HG03469 (cell line): Measurements from ENCODE around the gene VAV2.

Experiments used
- ATAC-seq: cut with Tn5 transposase; IDR thresholded peaks from one replicate; pipeline ENCODE4 v1.9.1; 2021; ENCODE audit warnings: mild to moderate bottlenecking, moderate library complexity, moderate number of reproducible peaks; ENCODE audit not compliant: unreplicated experiment

Gene VAV2

DNA sequence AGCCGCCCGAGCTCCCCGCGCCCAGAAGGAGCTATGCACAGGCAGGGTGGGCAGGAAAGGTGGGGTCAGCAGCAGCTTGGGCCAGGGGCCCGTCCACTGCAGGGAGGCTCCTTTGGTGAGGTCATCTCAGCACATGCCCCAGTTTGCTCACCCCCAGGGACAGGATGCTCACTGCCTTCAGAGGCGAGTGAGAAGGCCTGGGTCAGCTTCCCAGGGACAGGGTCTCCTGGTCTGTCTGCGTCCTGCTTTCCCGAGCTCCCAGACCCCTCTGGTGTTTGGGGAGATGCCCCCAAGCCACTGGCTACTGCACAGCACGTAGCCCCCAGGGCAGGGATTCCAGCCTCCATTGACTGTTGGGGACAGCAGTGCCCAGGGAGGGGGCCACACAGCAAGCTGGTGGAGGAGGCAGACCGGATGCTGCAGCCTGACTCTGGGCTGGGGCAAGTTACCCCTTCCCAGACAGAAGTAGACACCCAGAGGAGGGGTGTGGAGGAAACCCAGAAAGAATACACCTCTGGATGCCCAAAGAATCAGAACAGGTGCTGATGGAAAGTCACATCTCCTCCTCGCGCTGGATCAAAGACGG, 253.4 kb downstream of the VAV2 start:
- ATAC-seq: no peak

DNA sequence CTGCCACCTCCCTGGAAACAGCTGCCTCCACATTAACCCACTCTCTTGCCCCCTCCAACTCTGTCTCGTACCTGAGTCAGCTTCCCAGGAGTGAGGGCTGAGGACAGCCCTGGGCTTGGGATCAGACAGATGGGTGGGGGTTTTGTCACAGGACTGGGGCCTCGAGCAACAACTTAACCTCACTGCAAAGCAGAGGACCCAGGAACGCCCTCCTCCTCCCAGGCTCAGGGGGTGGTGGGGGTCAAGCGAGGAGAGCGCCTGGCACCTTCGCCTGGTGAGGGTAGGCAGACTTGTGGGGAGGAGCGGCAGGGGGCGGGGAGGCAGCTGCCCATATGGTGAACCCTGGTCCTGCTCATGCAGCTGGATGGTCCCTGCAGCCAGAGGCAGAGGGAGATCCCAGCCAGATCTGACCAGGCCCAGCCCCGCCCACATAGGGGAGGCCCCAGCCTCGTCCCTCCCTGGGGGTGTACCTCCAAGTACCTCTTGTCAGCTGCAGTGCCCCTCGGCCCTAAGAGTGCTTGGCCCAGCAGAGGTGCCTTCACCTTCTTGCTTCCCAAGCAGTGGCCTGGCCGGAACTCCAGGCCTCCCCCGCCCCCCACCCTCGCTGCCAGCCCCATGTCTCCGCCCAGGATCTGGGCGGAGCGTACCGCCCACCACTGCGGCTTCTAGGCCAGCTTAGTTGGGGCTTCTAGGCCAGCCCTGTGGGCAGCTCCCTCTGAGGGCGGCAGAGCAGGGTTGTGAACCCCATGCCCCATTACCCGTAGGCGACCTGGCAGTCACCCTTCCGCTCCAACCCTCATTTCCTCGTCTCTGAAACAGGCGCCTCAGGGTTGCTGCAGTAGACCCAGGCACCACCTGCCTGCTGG, 254.1 kb downstream of the VAV2 start, which contains the start of gene SARDH:
TSS of gene SARDH (minus strand) at position 579 of the 866 bp plus-strand sequence. CDS start 4,179 bp downstream, outside the sequence.
- ATAC-seq: no peak

DNA sequence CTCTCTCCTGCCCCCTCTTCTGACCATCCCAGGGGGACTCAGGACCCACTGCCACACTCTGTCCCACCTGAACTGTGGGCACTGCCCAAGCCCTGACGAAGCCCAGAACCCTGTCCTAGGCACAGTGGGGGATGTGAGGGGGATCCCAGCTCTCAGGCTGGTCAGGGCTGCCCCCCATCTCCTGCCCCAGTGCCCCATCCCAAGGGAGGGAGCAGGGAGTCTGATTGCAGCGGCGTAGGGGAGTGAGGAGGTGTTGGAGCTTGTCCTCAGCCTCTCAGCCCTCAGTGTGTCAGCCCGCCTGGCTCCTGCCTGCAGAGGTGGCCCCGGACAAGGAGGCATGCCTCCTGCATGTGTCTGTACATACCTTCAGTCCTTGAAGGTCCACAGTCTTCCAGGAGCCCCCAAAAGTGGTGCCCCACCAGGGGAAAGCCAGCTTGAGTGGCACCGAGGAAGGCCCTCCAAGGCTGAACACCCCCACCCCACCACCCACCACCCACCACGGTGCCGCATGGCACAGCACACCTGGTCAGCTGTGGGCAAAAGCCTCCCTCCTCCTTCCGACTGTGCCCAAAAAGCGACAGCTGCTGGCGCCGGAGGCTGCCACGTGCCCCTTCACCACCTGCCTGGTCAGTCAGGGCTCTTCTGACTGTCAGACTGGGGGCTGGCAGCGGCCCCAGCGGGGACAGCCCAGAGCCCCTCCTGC, 254.9 kb downstream of the VAV2 start:
- ATAC-seq: no peak

DNA sequence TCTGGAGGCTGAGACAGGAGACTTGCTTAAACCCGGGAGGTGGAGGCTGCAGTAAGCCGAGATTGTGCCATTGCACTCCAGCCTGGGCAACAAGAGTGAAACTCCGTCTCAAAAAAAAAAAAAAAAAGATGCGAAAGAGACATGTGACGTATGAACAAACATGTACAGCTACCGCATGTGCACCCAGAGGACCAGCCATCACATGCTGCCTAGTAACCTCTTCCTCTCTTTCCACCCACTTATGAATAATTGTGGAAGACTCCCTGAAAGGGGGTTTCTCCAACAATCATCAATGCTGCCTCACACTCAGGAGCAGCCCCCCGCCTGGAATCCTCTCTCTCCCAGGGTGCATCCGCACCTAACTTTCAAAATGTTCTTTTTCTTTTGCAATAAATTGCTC, 256.2 kb downstream of the VAV2 start:
- no peak for ATAC-seq

DNA sequence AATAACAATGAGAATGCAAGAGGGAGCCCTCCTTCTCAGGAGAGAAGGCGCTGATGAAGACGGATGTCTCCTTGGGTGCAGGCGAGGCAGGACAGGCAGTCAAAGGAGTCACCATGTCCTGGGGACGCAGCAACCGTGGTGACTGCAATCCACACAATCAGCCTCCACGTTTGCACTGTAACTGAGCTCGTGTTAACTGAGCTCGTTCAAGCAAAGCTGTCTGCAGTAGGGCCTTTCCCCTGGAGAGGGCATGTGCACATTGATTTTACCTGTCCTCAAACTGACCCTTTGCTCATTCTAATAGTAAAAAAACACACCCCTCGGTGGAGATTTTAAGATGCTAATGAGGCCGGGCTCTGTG, 256.7 kb downstream of the VAV2 start:
- ATAC-seq: no peak

DNA sequence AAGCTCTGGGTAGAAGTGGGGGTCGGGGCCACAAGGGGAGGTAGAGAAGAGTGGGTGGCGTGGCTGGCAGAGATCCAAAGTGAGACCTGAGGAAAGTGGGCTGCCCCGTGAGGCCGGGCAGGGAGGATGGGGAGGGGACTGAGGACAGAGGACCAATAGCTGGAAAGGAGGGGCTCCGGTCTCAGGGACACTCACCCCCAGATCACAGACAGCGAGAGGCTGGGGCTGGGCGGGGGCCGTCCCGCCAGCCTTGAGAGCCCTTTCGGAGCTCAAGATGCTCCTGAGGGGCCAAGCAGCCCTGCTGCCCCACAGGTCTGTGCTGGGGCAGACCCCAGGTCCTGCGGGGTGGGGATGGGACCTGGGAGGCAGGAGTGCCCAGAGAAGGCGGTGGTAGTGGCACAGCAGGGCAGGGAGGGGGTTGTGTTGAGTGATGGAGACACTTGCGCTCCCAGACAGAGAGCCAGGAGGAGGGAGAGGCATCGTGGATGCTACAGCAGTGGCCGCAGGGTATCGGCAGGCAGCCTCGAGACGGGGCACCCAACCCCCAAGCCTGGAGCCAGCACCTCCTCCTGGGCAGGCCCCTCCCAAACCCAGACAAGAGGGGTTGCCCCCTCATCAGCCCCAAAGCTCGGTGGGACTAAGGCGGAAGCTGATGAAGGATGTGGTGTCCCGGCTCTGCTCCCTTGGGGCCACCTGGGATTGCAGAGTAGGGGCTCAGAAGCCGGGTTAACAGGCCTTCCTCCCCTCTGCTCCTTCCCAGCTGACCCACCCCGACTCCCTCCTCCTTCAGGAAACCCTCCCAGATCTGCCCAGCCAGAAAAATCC, 257.3 kb downstream of the VAV2 start:
- ATAC-seq: no peak

DNA sequence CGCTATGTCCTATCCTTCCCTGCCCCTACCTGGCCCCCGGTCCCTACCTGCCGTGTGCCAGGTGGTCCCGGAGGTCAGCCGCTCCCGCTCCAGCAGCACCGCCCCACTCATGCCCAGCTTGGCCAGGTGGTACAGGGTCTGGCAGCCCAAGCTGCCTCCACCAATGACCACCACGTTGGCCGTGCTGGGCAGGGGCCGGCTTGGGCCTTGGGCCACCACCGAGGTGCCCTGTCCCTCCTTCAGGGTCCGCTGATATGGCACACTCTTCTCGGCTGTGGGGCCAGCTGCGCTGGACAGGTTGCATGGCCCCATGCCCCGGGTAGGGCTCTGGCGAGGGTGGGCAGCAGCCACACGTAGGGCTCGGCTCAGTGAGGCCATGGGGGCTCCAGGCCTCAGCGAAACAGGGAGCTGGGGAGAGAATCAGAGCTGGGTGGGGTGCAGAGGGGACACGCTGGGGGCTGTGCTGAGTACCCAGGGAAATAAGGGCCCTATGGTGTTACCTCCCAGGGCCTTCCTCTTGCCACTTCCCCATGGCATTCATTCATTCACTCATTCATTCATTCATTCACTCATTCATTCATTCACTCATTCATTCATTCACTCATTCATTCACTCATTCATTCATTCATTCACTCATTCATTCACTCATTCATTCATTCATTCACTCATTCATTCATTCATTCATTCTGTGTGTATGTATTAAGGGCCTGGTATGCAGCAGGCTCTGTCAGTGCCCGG, 258.2 kb downstream of the VAV2 start:
- no peak for ATAC-seq

DNA sequence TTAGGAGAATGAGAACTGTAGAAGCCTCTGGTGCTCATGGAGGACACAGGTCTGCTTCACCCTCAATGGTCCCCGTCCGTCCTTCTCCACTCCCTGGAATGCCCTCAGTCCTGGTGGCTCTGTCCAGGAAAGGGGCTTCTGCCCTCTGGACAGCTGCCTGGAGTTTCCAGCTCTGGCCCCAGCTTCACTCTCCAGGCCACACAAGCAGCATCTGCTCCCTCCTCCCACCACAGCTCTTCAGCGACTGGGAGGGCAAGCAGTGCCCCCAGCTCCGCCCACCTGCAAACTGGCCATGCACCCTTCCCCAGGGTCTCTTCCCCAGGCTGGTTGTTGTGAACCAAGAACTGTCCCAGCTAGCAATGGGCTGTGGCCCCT, 258.7 kb downstream of the VAV2 start:
- ATAC-seq: no peak

DNA sequence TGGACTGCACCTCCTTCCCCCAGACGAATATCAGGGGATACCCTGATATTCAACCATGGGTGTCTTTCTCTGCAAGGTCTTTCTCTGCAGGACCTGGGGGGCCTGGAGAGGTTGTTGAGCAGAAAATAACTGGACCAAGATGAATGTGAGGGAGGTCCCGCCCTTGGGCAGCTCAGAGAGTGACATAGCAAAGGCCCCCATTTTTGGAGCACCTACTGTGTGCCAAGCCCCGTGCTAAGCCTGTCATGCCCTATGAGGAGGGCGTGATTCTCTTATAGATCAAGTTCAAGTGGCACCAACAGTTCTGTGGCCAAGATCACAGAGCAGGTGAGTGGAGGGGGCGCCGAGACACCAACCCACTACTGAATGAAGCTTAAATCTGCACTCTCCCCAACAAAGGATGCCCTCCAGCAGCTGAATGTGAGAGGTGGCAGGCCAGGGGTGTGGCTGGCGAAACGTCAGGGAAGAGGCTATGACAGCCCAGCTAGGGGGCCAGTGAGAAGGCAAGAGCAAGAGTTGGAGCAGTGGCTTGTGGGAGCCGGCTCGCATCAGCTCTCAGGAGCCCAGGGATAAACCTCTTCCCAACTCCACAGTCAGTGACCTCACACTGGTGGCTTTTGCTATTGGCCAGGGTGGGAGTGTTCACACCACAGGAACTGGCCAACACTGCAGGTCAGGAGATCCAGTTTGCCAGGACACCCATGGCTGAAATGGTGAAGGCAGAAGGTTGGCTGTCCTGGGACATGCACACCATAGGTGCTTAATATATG, 259.3 kb downstream of the VAV2 start:
- no peak for ATAC-seq

DNA sequence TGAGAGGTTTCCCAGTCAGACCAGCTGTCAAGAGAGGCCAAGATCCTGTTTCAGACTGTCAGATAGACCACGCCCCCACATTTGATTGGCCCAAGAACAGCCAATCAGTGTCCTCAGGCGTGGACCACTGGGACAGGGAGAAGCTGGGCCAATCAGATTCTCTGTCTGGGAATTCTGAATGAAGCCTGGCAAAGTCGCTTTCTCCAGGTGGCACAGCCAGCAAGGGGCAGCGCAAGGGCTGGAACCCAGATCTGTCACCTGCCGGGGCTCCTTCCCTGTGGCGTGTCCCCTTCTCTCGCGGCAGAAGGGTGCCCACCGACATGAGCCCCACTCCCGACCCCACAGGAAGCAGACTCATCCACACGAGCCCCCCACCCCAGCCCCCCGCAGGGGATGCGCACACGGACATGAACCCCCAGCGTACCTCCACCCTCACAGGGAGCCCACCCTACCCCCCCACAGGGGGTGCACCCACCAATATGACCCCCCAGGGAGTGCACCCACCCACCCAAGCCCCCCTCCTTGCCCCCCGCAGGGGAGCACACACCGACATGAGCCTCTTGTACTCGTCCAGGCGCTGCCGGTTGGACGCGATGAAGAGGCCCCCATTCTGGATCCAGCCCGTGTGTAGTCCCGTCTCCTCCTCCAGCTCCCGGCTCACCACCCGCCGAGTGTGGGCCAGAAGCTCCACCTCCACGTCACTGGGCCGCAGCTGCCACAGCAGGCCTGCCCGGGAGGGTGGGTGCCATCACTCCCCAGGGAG, 260.1 kb downstream of the VAV2 start:
- no peak for ATAC-seq

DNA sequence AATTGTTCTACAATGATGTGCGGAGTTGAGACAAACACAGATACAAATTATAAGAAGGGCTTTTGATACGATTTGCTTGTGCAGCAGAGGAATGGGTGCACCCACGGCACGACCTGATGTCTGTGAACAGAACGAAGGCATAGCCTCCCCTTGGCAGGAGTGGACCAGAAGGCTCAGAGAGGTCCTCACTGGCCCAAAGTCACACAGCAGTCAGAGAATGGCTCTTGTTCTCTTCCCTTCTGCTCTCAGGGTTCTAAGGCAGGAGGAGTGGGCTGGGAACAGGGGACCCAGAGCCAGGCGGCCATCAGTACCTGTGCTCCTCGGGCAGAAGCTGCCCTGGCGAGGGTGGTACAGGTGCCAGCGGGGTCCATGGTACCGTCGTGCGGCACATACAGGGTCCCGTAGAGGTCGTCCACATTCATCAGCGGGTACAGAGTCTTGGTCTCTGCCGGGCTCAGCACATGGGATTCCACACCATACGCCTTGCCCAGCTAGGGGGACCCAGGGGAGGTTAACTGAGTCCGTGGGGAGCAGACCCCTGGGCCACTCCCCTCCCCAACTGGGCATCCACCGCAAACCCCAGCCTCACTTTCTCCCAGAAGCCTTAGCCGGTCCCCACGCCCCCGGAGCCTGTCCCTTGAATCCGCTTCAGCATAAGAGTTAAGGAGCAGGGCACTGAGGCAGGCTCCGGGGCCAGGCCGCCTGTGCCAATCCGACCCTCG, 261.0 kb downstream of the VAV2 start:
- ATAC-seq: no peak

DNA sequence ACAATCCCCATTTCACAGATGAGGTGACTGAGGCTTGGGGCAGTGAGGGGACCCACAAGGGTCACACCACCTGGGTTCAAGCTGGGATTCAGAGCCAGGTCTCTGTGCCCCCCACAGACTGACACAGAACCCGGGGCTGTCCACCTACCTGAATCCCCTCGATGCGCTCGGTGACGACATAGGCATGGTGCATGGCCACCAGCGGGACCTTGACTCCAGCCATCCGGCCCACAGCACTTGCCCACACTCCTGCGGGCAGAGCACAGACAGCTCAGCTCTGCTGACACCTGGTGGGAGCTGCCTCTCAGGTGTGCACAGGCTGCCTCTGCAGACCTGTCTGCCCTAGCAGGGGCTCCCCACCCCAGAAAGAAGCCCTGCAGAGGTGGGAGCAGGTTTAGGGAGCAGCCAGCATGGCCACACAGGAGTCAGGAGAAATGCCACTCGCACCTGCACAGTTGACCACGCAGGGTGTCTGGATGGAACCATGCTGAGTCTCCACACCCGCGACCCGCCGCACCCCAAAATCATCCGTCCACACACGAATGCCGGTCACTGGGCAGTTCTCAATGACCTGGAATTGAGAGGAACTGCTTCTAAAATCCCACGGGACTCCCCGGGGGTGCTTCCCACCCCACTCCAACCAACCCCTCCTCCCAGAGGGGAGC, 262.4 kb downstream of the VAV2 start:
- no peak for ATAC-seq

DNA sequence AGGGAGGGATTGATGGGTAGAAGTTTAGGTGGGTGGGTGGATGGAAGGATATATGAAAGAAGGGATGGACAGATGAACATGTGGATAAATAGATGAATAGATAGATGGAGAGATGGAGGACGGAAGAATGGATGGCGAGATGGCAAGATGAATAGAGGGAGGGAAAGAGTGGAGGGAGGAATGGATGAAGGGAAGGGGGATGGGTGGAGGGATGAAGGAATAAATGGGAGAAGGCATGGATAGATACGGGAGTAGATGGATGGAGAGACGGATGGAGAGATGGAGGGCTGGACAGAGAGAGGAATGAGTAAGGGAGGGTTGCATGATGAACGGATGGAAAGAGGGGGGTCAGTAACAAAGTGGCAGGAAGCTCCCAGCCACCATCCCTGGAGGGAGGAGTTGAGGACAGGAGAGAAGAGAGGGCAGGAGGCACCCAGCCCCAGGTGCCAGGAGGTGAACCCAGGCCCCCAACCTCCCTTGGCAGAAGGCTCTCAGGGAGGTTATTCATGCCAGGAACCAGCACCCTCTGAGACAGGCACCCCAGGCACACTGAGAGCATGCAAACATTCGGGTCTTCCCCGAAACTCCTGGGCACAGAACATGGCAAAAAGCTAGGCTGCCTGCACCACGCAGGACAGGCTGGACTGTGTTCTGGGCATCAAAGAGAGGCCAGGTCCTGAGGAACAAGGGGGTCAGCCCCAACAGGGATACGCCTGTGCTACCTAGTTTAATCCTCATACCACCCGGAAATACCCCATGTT, 263.1 kb downstream of the VAV2 start:
- ATAC-seq: no peak

DNA sequence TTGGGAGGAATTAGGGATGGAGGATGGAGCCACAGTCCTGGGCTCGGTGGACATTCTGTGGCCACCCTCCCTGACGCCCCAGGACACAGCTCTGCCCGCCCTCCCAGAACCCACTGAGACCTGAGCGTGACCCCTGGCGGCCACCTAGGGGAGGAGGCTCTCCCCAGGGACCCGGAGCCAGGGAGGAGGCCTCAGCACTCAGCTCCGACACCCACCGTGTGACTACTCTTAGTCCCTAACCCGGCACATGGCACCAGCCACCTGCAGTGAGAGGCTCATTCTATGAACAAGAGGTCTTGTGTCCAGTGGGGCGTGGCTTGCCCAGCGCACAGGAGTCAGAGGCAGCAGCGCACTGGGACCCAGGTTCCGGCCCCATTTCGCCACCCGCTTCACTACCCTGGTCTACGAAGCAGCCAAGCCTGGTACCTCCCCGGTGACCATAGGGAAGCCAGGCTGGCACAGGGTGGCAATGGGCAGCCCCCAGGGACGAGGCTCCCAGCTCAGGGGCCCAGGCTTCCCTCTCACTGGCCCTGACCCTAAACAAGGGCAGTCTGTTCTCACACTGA, 264.2 kb downstream of the VAV2 start:
- ATAC-seq: no peak

DNA sequence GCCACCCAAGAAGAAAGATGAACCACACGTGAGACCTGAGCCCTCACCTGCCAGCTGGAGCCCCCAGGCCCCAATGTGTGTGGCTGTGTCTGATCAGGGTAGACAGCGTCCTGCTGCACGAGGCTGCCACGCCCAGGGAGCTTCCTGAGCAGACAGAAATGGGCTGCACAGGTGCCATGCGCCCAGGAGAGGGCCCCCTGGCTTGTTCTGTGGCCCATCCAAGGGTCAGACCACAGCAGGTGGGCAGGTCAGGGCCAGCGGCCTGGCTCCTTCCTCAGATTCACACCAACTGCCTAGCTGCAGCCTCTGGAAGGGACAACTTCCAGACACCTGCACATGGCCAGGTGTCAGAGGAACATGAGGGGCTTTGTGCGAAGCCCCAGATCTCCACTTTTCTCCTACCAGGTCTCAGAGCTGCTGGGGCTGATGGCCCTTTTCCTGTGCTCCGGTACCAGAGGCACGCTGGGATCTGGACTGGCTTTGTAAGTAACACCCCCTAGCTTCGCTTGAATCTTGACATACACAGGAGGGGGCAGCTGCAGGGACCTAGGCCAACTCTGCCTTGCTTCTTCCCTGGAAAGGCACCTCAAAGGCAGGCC, 264.7 kb downstream of the VAV2 start:
- no peak for ATAC-seq
